AG04450 (cell line): ENCODE data around the gene RASAL1. TPM values are rescaled to one million over a fixed set of nuclear protein-coding genes. Genes with fewer than 3 reads are reported as not detected.

ENCODE experiments used
- CTCF ChIA-PET: fragments of 300-600, 350-600 bp; formaldehyde crosslinking; extraction: SDS; loops from one replicate; lab custom pipeline; 2022; ENCODE audit warnings: antibody characterized with exemption, inconsistent platforms; lab: Charles Lee
- POLR2A ChIA-PET: fragments of 350-600 bp; formaldehyde crosslinking; extraction: SDS; loops from one replicate; lab custom pipeline; 2021; ENCODE audit warnings: antibody characterized with exemption, inconsistent platforms; lab: Yijun Ruan, JAX
- DNase-seq: peaks from one replicate; pipeline ENCODE4 v3.0.0-alpha.2; 2011; ENCODE audit warnings: low read depth, low spot score
- H3K27ac ChIP-seq: one replicate; pipeline ENCODE4 v1.5.1; 2012; ENCODE audit warnings: low read depth, low read length, control low read depth
- H3K27me3 ChIP-seq: one replicate; pipeline ENCODE4 v1.6.0; 2012; ENCODE audit warnings: low read length; ENCODE audit not compliant: control insufficient read depth, insufficient read depth
- H3K4me3 ChIP-seq: 2 replicates; pipeline ENCODE4 v1.5.1; 2011; ENCODE audit warnings: mild to moderate bottlenecking, low read depth, low read length, control low read depth
- H3K9me3 ChIP-seq: 2 replicates; pipeline ENCODE4 v1.5.1; 2012; ENCODE audit warnings: low read length; ENCODE audit not compliant: control insufficient read depth, insufficient read depth
- CTCF ChIP-seq: IDR thresholded peaks from 2 replicates; pipeline ENCODE4 v1.5.1; 2011; ENCODE audit warnings: low read depth, low read length, control low read depth, inconsistent platforms
- polyA plus RNA-seq: library from polyadenylated mRNA; depleted of rRNA; stranded (reverse); fragments of >200 nt; gene quantifications from 2 replicates; pipeline ENCODE4 v1.2.3, GENCODE V29; 2011

Gene RASAL1
- polyA plus RNA-seq, 1 experiment: not detected

- Histone ChIP-seq H3K9me3 (no peaks in the 10 kb centered on the region; the same call in 1 of the 2 replicates), H3K27me3 (peaks cover 16% of the 10 kb centered on the region), H3K4me3 (no peak overlapping the region), H3K27ac (no peak overlapping the region)
- CTCF ChIA-PET: no interaction called here
- POLR2A ChIA-PET: no interaction called here
- DNase-seq: no peak
- no peak for TF ChIP-seq CTCF
These were observed 44.8 kb downstream of the RASAL1 start for GRCh38 chr12:113090740-113091139.

GRCh38 chr12:113089839-113090238 is 45.7 kb downstream of the RASAL1 start:
- CTCF ChIA-PET: interaction anchor here (0.6 kb wide), 1 partner anchor 107 kb away, joined by 4 read pairs; no protein-coding TSS in a partner anchor
- POLR2A ChIA-PET: no interaction called here
- no peak overlapping the region for H3K27ac ChIP-seq
- DNase-seq: no peak
- H3K9me3 ChIP-seq: no peaks in the 10 kb centered on the region; the same call in 1 of the 2 replicates
- peaks cover 16% of the 10 kb centered on the region for H3K27me3 ChIP-seq
- no peak overlapping the region for H3K4me3 ChIP-seq
- TF ChIP-seq CTCF: no peak

GRCh38 chr12:113088971-113089756 is 46.4 kb downstream of the RASAL1 start:
- Histone ChIP-seq H3K27ac (no peak overlapping the region), H3K4me3 (no peak overlapping the region), H3K9me3 (no peaks in the 10 kb centered on the region; the same call in 1 of the 2 replicates), H3K27me3 (peaks cover 16% of the 10 kb centered on the region)
- DNase-seq: no peak
- no peak for TF ChIP-seq CTCF
- POLR2A ChIA-PET: no interaction called here
- CTCF ChIA-PET: no interaction called here

- H3K9me3 ChIP-seq: no peaks in the 10 kb centered on the region
- no peak for DNase-seq
- peaks cover 10% of the 10 kb centered on the region for H3K27me3 ChIP-seq
- H3K4me3 ChIP-seq: no peak overlapping the region
- CTCF ChIA-PET: no interaction called here
- no peak overlapping the region for H3K27ac ChIP-seq
- POLR2A ChIA-PET: no interaction called here
- TF ChIP-seq CTCF: no peak
These were observed 47.5 kb downstream of the RASAL1 start for GRCh38 chr12:113088037-113088436.

GRCh38 chr12:113087193-113087592 is 48.4 kb downstream of the RASAL1 start:
- no peak for TF ChIP-seq CTCF
- CTCF ChIA-PET: interaction anchor here (1.2 kb wide), 1 partner anchor 11 kb away, joined by 4 read pairs; no protein-coding TSS in a partner anchor
- Histone ChIP-seq H3K27me3 (peaks cover 7% of the 10 kb centered on the region), H3K9me3 (no peaks in the 10 kb centered on the region), H3K4me3 (no peak overlapping the region), H3K27ac (no peak overlapping the region)
- DNase-seq: no peak
- POLR2A ChIA-PET: no interaction called here
